ENCODE data around the gene CLEC16A.

The CLEC16A gene

GRCh38 chr16:10999300-10999699 is 54.9 kb downstream of the CLEC16A start:
- H3K4me3 ChIP-seq (replicated peaks; ENCODE audit: low read depth, low read length), result no peak overlapping the region
- TF ChIP-seq, protein P1, sequence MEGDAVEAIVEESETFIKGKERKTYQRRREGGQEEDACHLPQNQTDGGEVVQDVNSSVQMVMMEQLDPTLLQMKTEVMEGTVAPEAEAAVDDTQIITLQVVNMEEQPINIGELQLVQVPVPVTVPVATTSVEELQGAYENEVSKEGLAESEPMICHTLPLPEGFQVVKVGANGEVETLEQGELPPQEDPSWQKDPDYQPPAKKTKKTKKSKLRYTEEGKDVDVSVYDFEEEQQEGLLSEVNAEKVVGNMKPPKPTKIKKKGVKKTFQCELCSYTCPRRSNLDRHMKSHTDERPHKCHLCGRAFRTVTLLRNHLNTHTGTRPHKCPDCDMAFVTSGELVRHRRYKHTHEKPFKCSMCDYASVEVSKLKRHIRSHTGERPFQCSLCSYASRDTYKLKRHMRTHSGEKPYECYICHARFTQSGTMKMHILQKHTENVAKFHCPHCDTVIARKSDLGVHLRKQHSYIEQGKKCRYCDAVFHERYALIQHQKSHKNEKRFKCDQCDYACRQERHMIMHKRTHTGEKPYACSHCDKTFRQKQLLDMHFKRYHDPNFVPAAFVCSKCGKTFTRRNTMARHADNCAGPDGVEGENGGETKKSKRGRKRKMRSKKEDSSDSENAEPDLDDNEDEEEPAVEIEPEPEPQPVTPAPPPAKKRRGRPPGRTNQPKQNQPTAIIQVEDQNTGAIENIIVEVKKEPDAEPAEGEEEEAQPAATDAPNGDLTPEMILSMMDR (IDR thresholded peaks at IDR 0.05; ENCODE audit: low read length, missing control alignments), result no peak
- no peak for DNase-seq (ENCODE audit: low read depth)

DNA sequence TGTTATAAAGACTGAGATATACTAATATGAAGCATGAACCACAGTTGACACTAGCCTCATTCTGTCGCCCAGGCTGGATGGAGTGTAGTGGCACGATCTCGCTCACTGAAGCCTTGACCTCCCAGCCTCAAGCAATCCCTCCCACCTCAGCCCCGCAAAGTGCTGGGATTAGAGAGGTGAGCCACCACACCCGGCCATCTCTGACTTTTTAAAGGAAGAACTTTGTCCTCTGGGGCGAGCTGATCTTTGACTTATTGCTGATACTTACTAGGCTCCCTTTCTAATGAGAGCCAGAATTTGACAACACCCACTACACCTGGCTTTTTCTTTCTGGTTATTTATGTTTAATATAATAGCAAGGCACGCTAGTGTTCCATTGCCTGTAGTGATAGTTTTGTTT is 57.2 kb downstream of the CLEC16A start:
- H3K4me3 ChIP-seq (replicated peaks; ENCODE audit: low read depth, low read length), result no peak overlapping the region
- TF ChIP-seq, protein P1 (IDR thresholded peaks at IDR 0.05; ENCODE audit: low read length, missing control alignments), result no peak

DNA sequence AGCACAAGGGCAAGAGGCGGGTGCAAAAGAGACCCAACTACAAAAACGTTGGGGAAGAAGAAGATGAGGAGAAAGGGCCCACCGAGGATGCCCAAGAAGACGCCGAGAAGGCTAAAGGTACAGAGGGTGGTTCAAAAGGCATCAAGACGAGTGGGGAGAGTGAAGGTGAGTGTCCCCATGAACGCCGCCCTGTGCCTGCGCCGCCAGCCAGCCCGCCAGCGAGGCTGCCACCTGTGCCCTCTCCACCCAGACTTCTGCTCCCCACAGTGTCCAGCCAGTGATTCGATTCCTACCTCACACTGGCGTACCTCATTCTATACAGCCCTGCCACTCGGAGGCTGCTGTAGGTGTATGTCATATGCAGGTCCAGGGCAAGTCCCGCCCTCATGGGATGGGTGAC is 58.8 kb downstream of the CLEC16A start:
- H3K4me3 ChIP-seq (replicated peaks; ENCODE audit: low read depth, low read length), result no peak overlapping the region
- TF ChIP-seq, protein P1 (IDR thresholded peaks at IDR 0.05; ENCODE audit: low read length, missing control alignments), result no peak
- no peak for DNase-seq (ENCODE audit: low read depth)

More for the DNA sequence above, 57.2 kb downstream of the CLEC16A start:
- no peak for DNase-seq (ENCODE audit: low read depth)

DNA sequence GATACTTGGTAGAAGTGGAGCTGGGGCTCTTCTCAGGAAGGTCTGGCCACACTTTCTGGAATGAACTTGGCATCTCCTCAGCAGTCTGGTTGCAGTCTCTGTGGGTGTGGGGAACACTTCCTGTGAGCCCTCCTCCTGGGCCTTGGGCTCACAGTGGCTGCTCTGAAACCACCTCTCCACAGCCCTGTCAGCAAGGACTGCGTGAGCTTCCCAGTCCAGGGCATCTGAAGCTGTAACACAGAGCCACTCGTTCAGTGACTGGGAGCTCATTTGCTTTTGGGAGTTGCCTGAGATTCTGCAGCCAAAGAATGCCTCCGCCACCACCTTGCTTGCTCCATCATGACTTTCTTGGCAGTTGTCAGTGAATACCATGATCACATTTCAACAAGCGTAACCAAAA is 60.0 kb downstream of the CLEC16A start:
- no peak overlapping the region for H3K4me3 ChIP-seq (replicated peaks; ENCODE audit: low read depth, low read length)
- TF ChIP-seq, protein P1 (IDR thresholded peaks at IDR 0.05; ENCODE audit: low read length, missing control alignments), result no peak
- DNase-seq (ENCODE audit: low read depth), result peak; percentile 31

GRCh38 chr16:11004973-11005610 is 60.7 kb downstream of the CLEC16A start:
- TF ChIP-seq, protein P1 (IDR thresholded peaks at IDR 0.05; ENCODE audit: low read length, missing control alignments), result no peak
- H3K4me3 ChIP-seq (replicated peaks; ENCODE audit: low read depth, low read length), result no peak overlapping the region
- peak; percentile 23 for DNase-seq (ENCODE audit: low read depth)

DNA sequence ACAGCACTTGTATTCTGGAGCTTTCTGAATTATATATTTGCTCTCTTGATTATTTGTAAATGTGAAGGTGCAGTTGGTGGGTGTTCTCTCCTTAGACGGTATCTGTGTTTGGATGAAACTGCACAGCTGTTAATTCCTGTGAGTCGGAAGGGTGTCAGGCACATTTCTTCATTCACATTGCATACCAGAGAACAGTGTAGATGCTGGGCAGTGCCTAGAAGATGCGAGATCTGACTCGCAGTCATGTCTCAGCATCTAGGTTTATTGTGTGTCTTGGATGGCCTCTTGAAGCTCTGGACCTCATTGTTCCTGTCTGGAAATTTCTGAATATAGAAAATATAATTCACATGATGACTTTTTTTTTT is 61.2 kb downstream of the CLEC16A start:
- peak; percentile 31 for DNase-seq (ENCODE audit: low read depth)
- no peak overlapping the region for H3K4me3 ChIP-seq (replicated peaks; ENCODE audit: low read depth, low read length)
- TF ChIP-seq, protein P1 (IDR thresholded peaks at IDR 0.05; ENCODE audit: low read length, missing control alignments), result no peak

GRCh38 chr16:11006656-11007055 is 62.3 kb downstream of the CLEC16A start:
- TF ChIP-seq, protein P1 (IDR thresholded peaks at IDR 0.05; ENCODE audit: low read length, missing control alignments), result no peak
- H3K4me3 ChIP-seq (replicated peaks; ENCODE audit: low read depth, low read length), result no peak overlapping the region
- no peak for DNase-seq (ENCODE audit: low read depth)

All from fibroblast of pulmonary artery (primary cell).